A549 (cell line): ENCODE data around the gene SCNN1B. TPM values are rescaled to one million over a fixed set of nuclear protein-coding genes. Genes with fewer than 3 reads are reported as not detected.

Experiments used
- ATAC-seq, 2 experiments: fragments of 200-7000 bp in 1 of 2; fragments of >200 bp in 1 of 2; cut with Nextera tagmentation in 1 of 2; cut with Tn5 transposase in 1 of 2; 3 replicates each; pipeline versions ENCODE4 v1.8.0 to v1.9.1; 2018 to 2020; ENCODE audit warnings: mild to moderate bottlenecking in 1 of 2, moderate library complexity in 1 of 2
- CTCF ChIA-PET: fragments of 300-600 bp; sonication (Branson Sonifier 250); formaldehyde crosslinking; extraction: SDS; loops from one replicate; lab custom pipeline; 2021; ENCODE audit warnings: antibody characterized with exemption, inconsistent platforms; lab: Yijun Ruan, JAX
- POLR2A ChIA-PET: fragments of 350-600 bp; formaldehyde crosslinking; extraction: SDS; loops from one replicate; lab custom pipeline; 2021; ENCODE audit warnings: antibody characterized with exemption, inconsistent platforms; lab: Yijun Ruan, JAX
- DNase-seq, 2 experiments: peaks; one replicate each; pipeline versions ENCODE4 v3.0.0 to v3.0.0-alpha.2; 2011 to 2016; ENCODE audit warnings: low read depth in 1 of 2, low spot score in 1 of 2
- FAIRE-seq: peaks from 2 replicates; lab custom pipeline; 2011; peaks lifted over from hg19 to GRCh38; lab: Jason Lieb, UNC
- H3K27ac ChIP-seq, 2 experiments: fragments of >200 bp; sonication (Bioruptor Twin); formaldehyde crosslinking; 3 replicates each; pipeline ENCODE4 v1.5.1; 2016 to 2017
- H3K4me1 ChIP-seq: fragments of >200 bp; sonication (Bioruptor Twin); formaldehyde crosslinking; 3 replicates; pipeline ENCODE4 v1.6.1; 2016
- H3K4me2 ChIP-seq: fragments of >200 bp; sonication (Bioruptor Twin); formaldehyde crosslinking; 3 replicates; pipeline ENCODE4 v1.6.1; 2016
- H3K4me3 ChIP-seq: fragments of >200 bp; sonication (Bioruptor Twin); formaldehyde crosslinking; 3 replicates; pipeline ENCODE4 v1.5.1; 2016
- H3K9me3 ChIP-seq: fragments of >200 bp; sonication (Bioruptor Twin); formaldehyde crosslinking; 3 replicates; pipeline ENCODE4 v1.6.1; 2016
- CBX2 ChIP-seq: fragments of 200-600 bp; sonication (generic); IDR thresholded peaks from 2 replicates; pipeline ENCODE4 v1.6.1; 2016; ENCODE audit warnings: low read depth, mild to moderate bottlenecking, borderline replicate concordance
- CHD2 ChIP-seq: fragments of 150-350 bp; IDR thresholded peaks from 2 replicates; pipeline ENCODE4 v1.6.1; 2014; ENCODE audit warnings: low read length; ENCODE audit not compliant: partially characterized antibody
- EHF ChIP-seq: fragments of 250-450 bp; sonication (Bioruptor Pico); IDR thresholded peaks from 2 replicates; pipeline ENCODE4 v1.5.0; 2020; ENCODE audit warnings: mild to moderate bottlenecking
- EHMT2 ChIP-seq: fragments of 200-600 bp; sonication (generic); IDR thresholded peaks from 2 replicates; pipeline ENCODE4 v1.6.1; 2016; ENCODE audit warnings: antibody characterized with exemption, low read depth, mild to moderate bottlenecking, moderate library complexity
- FOXS1 ChIP-seq: fragments of 250-450 bp; sonication (Bioruptor Pico); IDR thresholded peaks from 2 replicates; pipeline ENCODE4 v1.5.0; 2020; ENCODE audit warnings: mild to moderate bottlenecking, moderate library complexity
- HOXB13 ChIP-seq: fragments of 250-450 bp; sonication (Bioruptor Pico); IDR thresholded peaks from 2 replicates; pipeline ENCODE4 v1.5.0; 2020; ENCODE audit warnings: low read depth, mild to moderate bottlenecking, moderate library complexity
- JUN ChIP-seq, 2 experiments: fragments of >200 bp; sonication (Bioruptor Twin); formaldehyde crosslinking; IDR thresholded peaks; 2 replicates in 1 of 2; 3 replicates in 1 of 2; pipeline ENCODE4 v1.6.1; 2016 to 2017
- KDM1A ChIP-seq: fragments of 200-600 bp; sonication (generic); IDR thresholded peaks from 2 replicates; pipeline ENCODE4 v1.6.1; 2016; ENCODE audit warnings: low read depth, mild to moderate bottlenecking
- POLR2AphosphoS2 ChIP-seq: conservative IDR thresholded peaks from 2 replicates; pipeline ENCODE4 v1.6.1; 2012; ENCODE audit warnings: low read length, improper control_type of control experiment, inconsistent platforms
- RAD21 ChIP-seq, 2 experiments: fragments of >200 bp in 1 of 2; sonication (Bioruptor Twin) in 1 of 2; formaldehyde crosslinking in 1 of 2; IDR thresholded peaks in 1 of 2; conservative IDR thresholded peaks in 1 of 2; 2 replicates in 1 of 2; 3 replicates in 1 of 2; pipeline ENCODE4 v1.6.1; 2012 to 2018; ENCODE audit warnings: inconsistent platforms in 1 of 2
- RFX5 ChIP-seq: fragments of 450-650 bp; IDR thresholded peaks from 2 replicates; pipeline ENCODE4 v1.7.1; 2014; ENCODE audit warnings: antibody characterized with exemption, mild to moderate bottlenecking, moderate library complexity
- ZFP36 ChIP-seq: fragments of 450-650 bp; IDR thresholded peaks from 2 replicates; pipeline ENCODE4 v1.6.1; 2014; ENCODE audit warnings: borderline replicate concordance; ENCODE audit not compliant: partially characterized antibody
- ZSCAN20 ChIP-seq: fragments of 250-450 bp; sonication (Bioruptor Pico); IDR thresholded peaks from 2 replicates; pipeline ENCODE4 v1.8.0; 2022; ENCODE audit warnings: mild to moderate bottlenecking, moderate library complexity
- WGBS: methylation state at CpG from one replicate; pipeline ENCODE4 v1.1.6; 2017; ENCODE audit errors: missing lambda C conversion rate; 5-methylcytosine and 5-hydroxymethylcytosine counted together
- polyA plus RNA-seq, 4 experiments: library from polyadenylated mRNA; depleted of rRNA in 3 of 4; stranded (reverse); fragments of >200 nt; fragmentation: RNase III in 1 of 4; extraction: RNeasy Plus Mini Kit Qiagen cat#74134 plus additional on column Dnase treatment in 1 of 4; gene quantifications; 2 replicates in 3 of 4; 3 replicates in 1 of 4; pipeline ENCODE4 v1.2.3, GENCODE V29; 2011 to 2017
- TF ChIP-seq, protein P1 (sequence below): IDR thresholded peaks from 2 replicates; pipeline ENCODE4 v1.6.1; 2012
- TF ChIP-seq, protein P2 (sequence below): fragments of >200 bp; sonication (Bioruptor Twin); formaldehyde crosslinking; IDR thresholded peaks from 3 replicates; pipeline ENCODE4 v1.6.1; 2016
- TF ChIP-seq, protein P3 (sequence below): fragments of 250-450 bp; sonication (Bioruptor Pico); IDR thresholded peaks from 2 replicates; pipeline ENCODE4 v1.5.0; 2020; ENCODE audit warnings: low read depth, mild to moderate bottlenecking, moderate library complexity
- TF ChIP-seq, protein P4 (sequence below): IDR thresholded peaks from 2 replicates; pipeline ENCODE4 v1.6.1; 2012

SCNN1B gene
- polyA plus RNA-seq, 2 of the 4 experiments (the other 2 are of a cell fraction) = 0.25 TPM; not detected in 1

DNA sequence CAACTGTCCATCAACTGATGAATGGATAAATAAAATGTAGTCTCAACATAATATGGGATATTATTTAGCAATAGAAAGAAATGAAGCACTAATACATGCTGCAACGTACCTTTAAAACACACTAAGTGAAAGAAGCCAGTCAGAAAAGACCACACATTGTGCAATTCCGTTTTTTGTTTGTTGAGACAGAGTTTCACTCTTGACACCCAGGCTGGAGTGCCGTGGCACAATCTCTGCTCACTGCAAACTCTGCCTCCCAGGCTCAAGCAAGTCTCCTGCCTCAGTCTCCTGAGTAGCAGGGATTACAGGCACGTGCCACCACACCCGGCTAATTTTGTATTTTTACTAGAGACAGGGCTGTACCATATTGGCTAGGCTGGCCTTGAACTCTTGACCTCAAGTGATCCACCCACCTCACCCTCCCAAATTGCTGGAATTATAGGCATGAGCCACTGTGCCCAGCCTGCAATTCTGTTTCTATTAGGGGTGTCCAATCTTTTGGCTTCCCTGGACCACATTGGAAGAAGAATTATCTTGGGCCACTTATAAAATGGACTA, 40.1 kb downstream of the SCNN1B start:
- DNase-seq (no peak), FAIRE-seq (no peak), ATAC-seq (no peak)
- Histone ChIP-seq H3K4me3 (no peak overlapping the region), H3K4me2 (no peak overlapping the region), H3K9me3 (peaks cover 3% of the 10 kb centered on the region; the same call in 1 of the 3 replicates), H3K27ac (no peak overlapping the region), H3K4me1 (no peaks in the 10 kb centered on the region)
- ChIA-PET CTCF (no interaction called here), POLR2A (no interaction called here)
- 39% methylated on average over 5 of the region's 5 CpGs for WGBS
- TF ChIP-seq, protein P1, sequence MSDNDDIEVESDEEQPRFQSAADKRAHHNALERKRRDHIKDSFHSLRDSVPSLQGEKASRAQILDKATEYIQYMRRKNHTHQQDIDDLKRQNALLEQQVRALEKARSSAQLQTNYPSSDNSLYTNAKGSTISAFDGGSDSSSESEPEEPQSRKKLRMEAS = no peak

DNA sequence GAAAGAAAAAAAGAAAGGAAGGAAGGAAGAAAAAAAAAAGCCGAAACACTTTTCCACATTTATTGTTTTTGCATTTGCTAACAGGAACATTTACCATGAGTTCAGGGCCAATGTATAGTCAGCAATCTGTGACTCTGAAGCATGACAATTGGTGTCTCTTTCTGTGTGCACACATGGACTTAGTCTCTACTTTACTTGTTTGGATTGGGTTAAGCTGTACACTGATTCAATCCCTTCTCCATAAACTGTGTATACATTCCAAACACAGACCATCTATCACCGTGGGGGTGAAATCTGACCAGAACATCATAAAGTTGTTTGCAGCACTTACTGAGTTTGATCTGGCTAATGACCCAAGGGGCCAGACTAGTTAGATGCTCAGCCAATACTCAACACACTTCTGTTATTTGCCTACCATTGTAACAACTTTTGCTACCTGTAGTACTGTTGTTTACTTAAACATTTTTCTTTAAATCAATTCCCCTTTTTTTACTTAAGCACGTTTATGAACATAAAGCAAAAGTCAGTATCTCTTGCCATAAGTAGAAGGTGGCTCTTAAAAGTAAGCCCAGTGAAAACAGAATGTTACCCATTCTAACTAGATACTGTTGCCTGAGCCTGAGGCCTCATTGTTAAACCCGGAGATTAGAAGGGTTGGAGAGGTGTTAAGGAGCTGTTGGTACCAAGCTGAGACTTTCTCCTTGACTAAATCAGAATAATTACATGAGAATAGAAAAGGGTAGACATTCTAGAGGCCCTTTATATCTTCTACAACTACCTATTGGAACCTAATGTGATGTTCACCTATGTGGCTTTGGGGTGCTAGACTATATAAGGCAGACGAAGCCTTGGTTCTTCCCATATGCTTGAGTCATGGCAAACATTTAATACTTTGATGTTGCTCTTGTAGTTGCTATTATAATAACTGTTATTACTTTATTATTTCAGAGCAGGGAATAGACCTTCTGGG, 41.8 kb downstream of the SCNN1B start:
- no peaks in the 10 kb centered on the region for H3K9me3 ChIP-seq
- ChIA-PET CTCF (no interaction called here), POLR2A (no interaction called here)
- no peaks in the 10 kb centered on the region for H3K4me1 ChIP-seq
- no peak for TF ChIP-seq ZSCAN20
- TF ChIP-seq RFX5 = no peak
- TF ChIP-seq POLR2AphosphoS2 = no peak
- no peak for TF ChIP-seq RAD21 (conservative IDR thresholded peaks at IDR 0.05 in 1 of 2, IDR thresholded peaks at IDR 0.05 in 1 of 2)
- TF ChIP-seq EHMT2 = no peak
- TF ChIP-seq KDM1A = no peak
- no peak for TF ChIP-seq HOXB13 (CRISPR knock-in tag)
- ATAC-seq (no peak), FAIRE-seq (peak; percentile 18), DNase-seq (no peak)
- H3K4me3 ChIP-seq = no peak overlapping the region
- H3K27ac ChIP-seq = no peak overlapping the region
- 48% methylated on average over 5 of the region's 5 CpGs for WGBS
- no peak overlapping the region for H3K4me2 ChIP-seq

DNA sequence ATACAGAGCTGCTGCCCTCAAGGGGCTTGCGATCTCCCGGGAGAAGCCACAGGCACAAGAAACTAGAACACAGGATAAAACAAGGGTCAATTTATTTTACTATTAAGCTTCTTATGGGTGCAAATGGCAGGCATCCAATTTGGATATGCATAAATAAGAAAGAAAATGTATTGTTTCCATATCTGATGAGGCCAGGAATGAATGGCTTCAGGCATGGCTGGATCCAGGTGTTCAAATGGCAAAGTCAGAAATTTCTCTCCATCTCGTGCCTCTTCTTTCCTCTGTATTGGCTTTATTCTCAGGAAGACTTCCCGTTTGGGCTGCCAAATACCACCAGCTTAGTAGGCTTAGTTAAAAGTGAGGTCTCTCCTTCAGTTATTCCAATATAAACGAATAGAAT, 43.1 kb downstream of the SCNN1B start:
- H3K4me3 ChIP-seq = no peak overlapping the region
- H3K27ac ChIP-seq = no peak overlapping the region
- FAIRE-seq = no peak
- no peak for DNase-seq
- TF ChIP-seq, protein P2, sequence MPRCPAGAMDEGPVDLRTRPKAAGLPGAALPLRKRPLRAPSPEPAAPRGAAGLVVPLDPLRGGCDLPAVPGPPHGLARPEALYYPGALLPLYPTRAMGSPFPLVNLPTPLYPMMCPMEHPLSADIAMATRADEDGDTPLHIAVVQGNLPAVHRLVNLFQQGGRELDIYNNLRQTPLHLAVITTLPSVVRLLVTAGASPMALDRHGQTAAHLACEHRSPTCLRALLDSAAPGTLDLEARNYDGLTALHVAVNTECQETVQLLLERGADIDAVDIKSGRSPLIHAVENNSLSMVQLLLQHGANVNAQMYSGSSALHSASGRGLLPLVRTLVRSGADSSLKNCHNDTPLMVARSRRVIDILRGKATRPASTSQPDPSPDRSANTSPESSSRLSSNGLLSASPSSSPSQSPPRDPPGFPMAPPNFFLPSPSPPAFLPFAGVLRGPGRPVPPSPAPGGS = no peak
- TF ChIP-seq FOXS1 (CRISPR knock-in tag) (no peak), ZFP36 (no peak), RFX5 (no peak), EHF (CRISPR knock-in tag) (no peak), CBX2 (no peak), EHMT2 (no peak), CHD2 (no peak), JUN (IDR thresholded peaks at IDR 0.05) (no peak), ZSCAN20 (no peak)
- TF ChIP-seq, protein P3, sequence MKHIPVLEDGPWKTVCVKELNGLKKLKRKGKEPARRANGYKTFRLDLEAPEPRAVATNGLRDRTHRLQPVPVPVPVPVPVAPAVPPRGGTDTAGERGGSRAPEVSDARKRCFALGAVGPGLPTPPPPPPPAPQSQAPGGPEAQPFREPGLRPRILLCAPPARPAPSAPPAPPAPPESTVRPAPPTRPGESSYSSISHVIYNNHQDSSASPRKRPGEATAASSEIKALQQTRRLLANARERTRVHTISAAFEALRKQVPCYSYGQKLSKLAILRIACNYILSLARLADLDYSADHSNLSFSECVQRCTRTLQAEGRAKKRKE (CRISPR knock-in tag) = no peak
- TF ChIP-seq, protein P4, sequence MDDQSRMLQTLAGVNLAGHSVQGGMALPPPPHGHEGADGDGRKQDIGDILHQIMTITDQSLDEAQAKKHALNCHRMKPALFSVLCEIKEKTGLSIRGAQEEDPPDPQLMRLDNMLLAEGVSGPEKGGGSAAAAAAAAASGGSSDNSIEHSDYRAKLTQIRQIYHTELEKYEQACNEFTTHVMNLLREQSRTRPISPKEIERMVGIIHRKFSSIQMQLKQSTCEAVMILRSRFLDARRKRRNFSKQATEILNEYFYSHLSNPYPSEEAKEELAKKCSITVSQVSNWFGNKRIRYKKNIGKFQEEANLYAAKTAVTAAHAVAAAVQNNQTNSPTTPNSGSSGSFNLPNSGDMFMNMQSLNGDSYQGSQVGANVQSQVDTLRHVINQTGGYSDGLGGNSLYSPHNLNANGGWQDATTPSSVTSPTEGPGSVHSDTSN = no peak
- 53% methylated on average over 5 of the region's 5 CpGs for WGBS
- no peaks in the 10 kb centered on the region for H3K4me1 ChIP-seq
- CTCF ChIA-PET = no interaction called here
- POLR2A ChIA-PET = no interaction called here
- no peaks in the 10 kb centered on the region for H3K9me3 ChIP-seq
- H3K4me2 ChIP-seq = no peak overlapping the region
- no peak for ATAC-seq
